Measurements from ENCODE around the gene NUP98.

DNA sequence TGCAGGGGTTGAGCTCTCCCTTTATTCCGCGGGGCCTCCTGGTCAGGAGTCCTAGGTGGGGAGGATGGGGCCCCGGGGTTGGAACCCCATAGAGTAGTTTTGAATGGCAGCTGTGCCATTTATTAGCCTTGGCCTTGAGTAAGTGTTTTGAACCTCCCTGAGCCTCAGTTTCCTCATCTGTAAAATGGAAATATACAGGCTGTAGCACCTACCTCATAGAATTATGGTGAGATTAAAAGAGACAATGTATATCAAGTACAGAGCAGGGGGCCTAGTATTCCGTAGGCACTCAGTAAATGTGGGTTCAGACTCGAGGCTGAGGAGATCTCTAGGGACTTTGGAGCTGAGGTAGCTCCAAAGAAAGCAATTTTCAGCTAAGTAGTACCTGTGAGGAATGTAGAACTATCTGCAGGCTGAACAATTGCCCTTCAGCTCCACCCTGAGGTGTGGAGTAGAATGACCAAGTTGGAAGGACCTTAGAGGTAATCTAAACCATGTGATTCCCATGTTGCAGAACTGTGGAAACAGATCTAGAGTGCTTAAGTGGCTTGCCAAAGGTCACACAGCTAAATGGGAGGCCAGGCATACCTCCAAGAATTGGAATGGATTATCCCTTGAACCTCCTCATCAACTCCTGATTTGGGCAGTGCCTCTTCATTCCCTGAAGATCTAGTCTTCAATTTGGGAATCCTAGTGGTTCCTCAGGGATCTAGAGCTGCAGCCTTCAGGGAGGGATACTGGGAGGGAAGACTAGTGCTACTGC, 11.7 kb upstream of the NUP98 start:
- TF ChIP-seq, protein P1, sequence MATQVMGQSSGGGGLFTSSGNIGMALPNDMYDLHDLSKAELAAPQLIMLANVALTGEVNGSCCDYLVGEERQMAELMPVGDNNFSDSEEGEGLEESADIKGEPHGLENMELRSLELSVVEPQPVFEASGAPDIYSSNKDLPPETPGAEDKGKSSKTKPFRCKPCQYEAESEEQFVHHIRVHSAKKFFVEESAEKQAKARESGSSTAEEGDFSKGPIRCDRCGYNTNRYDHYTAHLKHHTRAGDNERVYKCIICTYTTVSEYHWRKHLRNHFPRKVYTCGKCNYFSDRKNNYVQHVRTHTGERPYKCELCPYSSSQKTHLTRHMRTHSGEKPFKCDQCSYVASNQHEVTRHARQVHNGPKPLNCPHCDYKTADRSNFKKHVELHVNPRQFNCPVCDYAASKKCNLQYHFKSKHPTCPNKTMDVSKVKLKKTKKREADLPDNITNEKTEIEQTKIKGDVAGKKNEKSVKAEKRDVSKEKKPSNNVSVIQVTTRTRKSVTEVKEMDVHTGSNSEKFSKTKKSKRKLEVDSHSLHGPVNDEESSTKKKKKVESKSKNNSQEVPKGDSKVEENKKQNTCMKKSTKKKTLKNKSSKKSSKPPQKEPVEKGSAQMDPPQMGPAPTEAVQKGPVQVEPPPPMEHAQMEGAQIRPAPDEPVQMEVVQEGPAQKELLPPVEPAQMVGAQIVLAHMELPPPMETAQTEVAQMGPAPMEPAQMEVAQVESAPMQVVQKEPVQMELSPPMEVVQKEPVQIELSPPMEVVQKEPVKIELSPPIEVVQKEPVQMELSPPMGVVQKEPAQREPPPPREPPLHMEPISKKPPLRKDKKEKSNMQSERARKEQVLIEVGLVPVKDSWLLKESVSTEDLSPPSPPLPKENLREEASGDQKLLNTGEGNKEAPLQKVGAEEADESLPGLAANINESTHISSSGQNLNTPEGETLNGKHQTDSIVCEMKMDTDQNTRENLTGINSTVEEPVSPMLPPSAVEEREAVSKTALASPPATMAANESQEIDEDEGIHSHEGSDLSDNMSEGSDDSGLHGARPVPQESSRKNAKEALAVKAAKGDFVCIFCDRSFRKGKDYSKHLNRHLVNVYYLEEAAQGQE (IDR thresholded peaks at IDR 0.05; ENCODE audit: low read depth), result no peak
- no peak for TF ChIP-seq ZNF274 (IDR thresholded peaks at IDR 0.05; ENCODE audit: low read depth, low read length)
- TF ChIP-seq, protein P2, sequence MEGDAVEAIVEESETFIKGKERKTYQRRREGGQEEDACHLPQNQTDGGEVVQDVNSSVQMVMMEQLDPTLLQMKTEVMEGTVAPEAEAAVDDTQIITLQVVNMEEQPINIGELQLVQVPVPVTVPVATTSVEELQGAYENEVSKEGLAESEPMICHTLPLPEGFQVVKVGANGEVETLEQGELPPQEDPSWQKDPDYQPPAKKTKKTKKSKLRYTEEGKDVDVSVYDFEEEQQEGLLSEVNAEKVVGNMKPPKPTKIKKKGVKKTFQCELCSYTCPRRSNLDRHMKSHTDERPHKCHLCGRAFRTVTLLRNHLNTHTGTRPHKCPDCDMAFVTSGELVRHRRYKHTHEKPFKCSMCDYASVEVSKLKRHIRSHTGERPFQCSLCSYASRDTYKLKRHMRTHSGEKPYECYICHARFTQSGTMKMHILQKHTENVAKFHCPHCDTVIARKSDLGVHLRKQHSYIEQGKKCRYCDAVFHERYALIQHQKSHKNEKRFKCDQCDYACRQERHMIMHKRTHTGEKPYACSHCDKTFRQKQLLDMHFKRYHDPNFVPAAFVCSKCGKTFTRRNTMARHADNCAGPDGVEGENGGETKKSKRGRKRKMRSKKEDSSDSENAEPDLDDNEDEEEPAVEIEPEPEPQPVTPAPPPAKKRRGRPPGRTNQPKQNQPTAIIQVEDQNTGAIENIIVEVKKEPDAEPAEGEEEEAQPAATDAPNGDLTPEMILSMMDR (IDR thresholded peaks at IDR 0.05 in 2 of 3, conservative IDR thresholded peaks at IDR 0.05 in 1 of 3; ENCODE audit: borderline replicate concordance in 1 of 3, insufficient read depth in 1 of 3, low read depth in 2 of 3, low read length in 2 of 3), result peak; percentile 46 to 67 (median 58); a peak in 5 of 6 replicates
- TF ChIP-seq POLR2A (IDR thresholded peaks at IDR 0.05; ENCODE audit: borderline replicate concordance, extremely low read depth, insufficient read depth, insufficient read length), result no peak
- TF ChIP-seq, protein P3, sequence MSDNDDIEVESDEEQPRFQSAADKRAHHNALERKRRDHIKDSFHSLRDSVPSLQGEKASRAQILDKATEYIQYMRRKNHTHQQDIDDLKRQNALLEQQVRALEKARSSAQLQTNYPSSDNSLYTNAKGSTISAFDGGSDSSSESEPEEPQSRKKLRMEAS (IDR thresholded peaks at IDR 0.05), result peak; percentile 57
- TF ChIP-seq POLR2AphosphoS5 (IDR thresholded peaks at IDR 0.05; ENCODE audit: low read depth, low read length), result peak; percentile 14; the same call in 1 of the 2 replicates
- no peak for TF ChIP-seq CEBPB (IDR thresholded peaks at IDR 0.05; ENCODE audit: low read depth)
- TF ChIP-seq SP1 (IDR thresholded peaks at IDR 0.05; ENCODE audit: low read depth), result no peak
- TF ChIP-seq JUND (IDR thresholded peaks at IDR 0.05), result no peak
- TF ChIP-seq RAD21 (IDR thresholded peaks at IDR 0.05; ENCODE audit: low read depth), result peak; percentile 77

Measured in HCT116 (cell line).